Coronary artery (tissue), 2 donors: Measurements from ENCODE around the gene TMEM38B.
"Not testable (repeated sequence)": the region's sequence is repeated elsewhere in the genome, so short reads cannot be mapped to it uniquely, and the experiment has no call there.

Source experiments
- DNase-seq: peaks from one replicate; pipeline ENCODE4 v3.0.0-alpha.2; 2017; ENCODE audit warnings: low spot score
- H3K27ac ChIP-seq, 2 donors: fragments of 200-600 bp; sonication (generic); one replicate each; pipeline ENCODE4 v1.5.1; 2016 to 2019
- H3K4me3 ChIP-seq: fragments of 200-600 bp; sonication (generic); 2 replicates; pipeline ENCODE4 v1.5.1; 2016; ENCODE audit warnings: mild to moderate bottlenecking, moderate library complexity
- CTCF ChIP-seq: fragments of 200-600 bp; sonication (generic); IDR thresholded peaks from one replicate; pipeline ENCODE4 v1.5.1; 2019; ENCODE audit warnings: antibody characterized with exemption

TMEM38B gene

GRCh38 chr9:105757496-105758251 lies 63.3 kb downstream of the TMEM38B start:
- no peak for DNase-seq
- Histone ChIP-seq H3K27ac (no peak overlapping the region), H3K4me3 (no peak overlapping the region)
- no peak for TF ChIP-seq CTCF

- DNase-seq, result no peak
- H3K4me3 ChIP-seq, result no peak overlapping the region
- no peak for TF ChIP-seq CTCF
- no peak overlapping the region for H3K27ac ChIP-seq
These were observed 65.7 kb downstream of the TMEM38B start for GRCh38 chr9:105760053-105760452.

- not testable (repeated sequence) for H3K27ac ChIP-seq, H3K4me3 ChIP-seq, DNase-seq
These were observed 88.5 kb downstream of the TMEM38B start for GRCh38 chr9:105782561-105783494.

- H3K4me3 ChIP-seq, H3K27ac ChIP-seq, DNase-seq: not testable (repeated sequence)
These were observed 89.1 kb downstream of the TMEM38B start for GRCh38 chr9:105783495-105783872.

GRCh38 chr9:105786796-105787195 lies 92.5 kb downstream of the TMEM38B start:
- not testable (repeated sequence) for DNase-seq, H3K27ac ChIP-seq, H3K4me3 ChIP-seq

GRCh38 chr9:105816202-105816744 lies 121.9 kb downstream of the TMEM38B start:
- TF ChIP-seq CTCF, result no peak
- DNase-seq, result no peak
- H3K27ac ChIP-seq, result no peak overlapping the region
- H3K4me3 ChIP-seq, result no peak overlapping the region

GRCh38 chr9:105816981-105817380 lies 122.6 kb downstream of the TMEM38B start:
- Histone ChIP-seq H3K27ac (no peak overlapping the region), H3K4me3 (no peak overlapping the region)
- TF ChIP-seq CTCF, result no peak
- no peak for DNase-seq

GRCh38 chr9:105818903-105819302 lies 124.6 kb downstream of the TMEM38B start:
- no peak overlapping the region for H3K27ac ChIP-seq
- no peak for DNase-seq
- no peak overlapping the region for H3K4me3 ChIP-seq
- no peak for TF ChIP-seq CTCF
